K562 (cell line): ENCODE measurements around the gene PIK3CG. TPM values are rescaled to one million over a fixed set of nuclear protein-coding genes. Genes with fewer than 3 reads are reported as not detected.

Source experiments
- CBFA2T3 ChIP-seq: fragments of 450-650 bp; IDR thresholded peaks from 2 replicates; pipeline ENCODE4 v1.6.1; 2017
- CREM ChIP-seq: IDR thresholded peaks from 2 replicates; pipeline ENCODE4 v1.6.1; 2014; ENCODE audit warnings: antibody characterized with exemption, low read depth
- DDX20 ChIP-seq: fragments of 450-650 bp; IDR thresholded peaks from 2 replicates; pipeline ENCODE4 v1.6.1; 2016; ENCODE audit warnings: missing genetic modification characterization, low read depth, mild to moderate bottlenecking, missing compliant biosample characterization, moderate library complexity
- DEAF1 ChIP-seq: fragments of 450-650 bp; formaldehyde crosslinking; IDR thresholded peaks from 2 replicates; pipeline ENCODE4 v1.4.0; 2020; ENCODE audit warnings: mild to moderate bottlenecking, moderate library complexity
- ILK ChIP-seq: fragments of 450-650 bp; IDR thresholded peaks from 2 replicates; pipeline ENCODE4 v1.6.1; 2016; ENCODE audit warnings: missing genetic modification characterization, low read depth, mild to moderate bottlenecking, missing compliant biosample characterization, moderate library complexity, borderline replicate concordance
- MCM2 ChIP-seq: fragments of 450-650 bp; IDR thresholded peaks from 2 replicates; pipeline ENCODE4 v1.6.1; 2017; ENCODE audit warnings: low read depth, mild to moderate bottlenecking
- MGA ChIP-seq: fragments of 450-650 bp; IDR thresholded peaks from 2 replicates; pipeline ENCODE4 v1.6.1; 2016; ENCODE audit warnings: mild to moderate bottlenecking, moderate library complexity
- MIER1 ChIP-seq: fragments of 450-650 bp; IDR thresholded peaks from 2 replicates; pipeline ENCODE4 v1.6.1; 2016; ENCODE audit warnings: antibody characterized with exemption, mild to moderate bottlenecking, low read depth
- NBN ChIP-seq: fragments of 450-650 bp; IDR thresholded peaks from 2 replicates; pipeline ENCODE4 v1.6.1; 2016; ENCODE audit warnings: low read depth, mild to moderate bottlenecking
- NUFIP1 ChIP-seq: fragments of 450-650 bp; IDR thresholded peaks from 2 replicates; pipeline ENCODE4 v1.6.1; 2018; ENCODE audit not compliant: partially characterized antibody
- PHB2 ChIP-seq: fragments of 450-650 bp; IDR thresholded peaks from 2 replicates; pipeline ENCODE4 v1.6.1; 2017; ENCODE audit warnings: low read depth
- WHSC1 ChIP-seq: IDR thresholded peaks from one replicate; pipeline ENCODE4 v1.6.1; 2012; ENCODE audit warnings: low read length, control low read depth, inconsistent platforms
- ZBTB17 ChIP-seq: fragments of 450-650 bp; formaldehyde crosslinking; IDR thresholded peaks from 2 replicates; pipeline ENCODE4 v1.4.0; 2020; ENCODE audit warnings: mild to moderate bottlenecking
- ZBTB9 ChIP-seq: fragments of 450-650 bp; formaldehyde crosslinking; IDR thresholded peaks from 2 replicates; pipeline ENCODE4 v1.4.0; 2020; ENCODE audit warnings: mild to moderate bottlenecking, moderate library complexity
- polyA plus RNA-seq, 8 experiments: library from polyadenylated mRNA; depleted of rRNA in 4 of 8; stranded (reverse) in 5 of 8; unstranded in 3 of 8; fragments of >200 nt; fragmentation: Nextera tagmentation in 2 of 8; fragmentation: Illumina TruSeq in 1 of 8; extraction: Ambion mirVana in 2 of 8; extraction: Trizol in 1 of 8; gene quantifications; 2 replicates each; pipeline versions ENCODE4 v1.2.1 to v1.2.3, GENCODE V29; 2011 to 2014; ENCODE audit warnings: inconsistent platforms in 1 of 8, missing spikeins in 1 of 8
- total RNA-seq, 7 experiments: library from RNA; depleted of rRNA in 6 of 7; stranded (reverse); fragments of >200 nt in 6 of 7; fragmentation: Illumina TruSeq in 2 of 7; extraction: Trizol in 2 of 7; gene quantifications; 2 replicates each; pipeline versions ENCODE4 v1.2.1 to v1.2.3, GENCODE V29; 2011 to 2021; ENCODE audit warnings: low replicate concordance in 1 of 7

Gene PIK3CG
- total and polyA plus RNA-seq, 9 of the 15 experiments (the other 6 are each of a cell fraction or from before 2014, with no cell fraction given): 5.3 to 42.5 (median 29.0) TPM

GRCh38 chr7:106871793-106872571, 6.9 kb downstream of the PIK3CG start (continued):
- TF ChIP-seq MGA (peak; percentile 31; the same call in 1 of the 2 replicates), NBN (no peak; the same call in 1 of the 2 replicates), MIER1 (no peak), PHB2 (no peak), ILK (no peak), DEAF1 (CRISPR knock-in tag) (peak; percentile 3; the same call in 1 of the 2 replicates), CBFA2T3 (0 out of 2 replicates have a peak, but pooled peaks have one; percentile 12), MCM2 (no peak), CREM (peak; percentile 49; the same call in 1 of the 2 replicates), DDX20 (tag) (peak; percentile 13; the same call in 1 of the 2 replicates), NUFIP1 (no peak), WHSC1 (no peak), ZBTB9 (peak; percentile 15; the same call in 1 of the 2 replicates), ZBTB17 (CRISPR knock-in tag) (peak; percentile 68; the same call in 1 of the 2 replicates)
